ENCODE measurements around the gene RNASE2.
"Not testable (repeated sequence)": the region's sequence is repeated elsewhere in the genome, so short reads cannot be mapped to it uniquely, and the experiment has no call there.

RNASE2 gene

DNA sequence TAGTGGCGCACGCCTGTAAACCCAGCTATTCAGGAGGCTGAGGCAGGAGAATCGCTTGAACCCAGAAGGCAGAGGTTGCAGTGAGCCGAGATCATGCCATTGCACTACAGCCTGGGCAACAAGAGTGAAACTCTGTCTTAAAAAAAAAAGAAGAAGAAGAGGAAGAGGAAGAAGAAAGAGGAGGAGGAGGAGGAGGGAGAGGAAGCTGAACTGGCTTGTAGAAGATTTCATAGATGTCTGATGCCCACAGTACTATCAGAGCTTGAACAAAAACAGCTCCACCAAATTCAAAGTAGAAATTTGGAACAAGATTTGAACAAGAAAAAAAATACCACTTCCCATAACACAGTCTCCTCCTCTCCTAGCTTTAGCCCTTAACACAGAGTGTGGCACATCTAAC, 30.4 kb downstream of the RNASE2 start:
- DNase-seq: not testable (repeated sequence)

- DNase-seq: no peak
Observed at GRCh38 chr14:20986811-20987210, 31.5 kb downstream of the RNASE2 start.

GRCh38 chr14:20988717-20989470, 33.6 kb downstream of the RNASE2 start:
- DNase-seq: no peak

- DNase-seq: no peak
Observed at GRCh38 chr14:20989471-20989786, 34.1 kb downstream of the RNASE2 start.

- DNase-seq: peak; percentile 89
Observed at GRCh38 chr14:20989787-20990600, 34.7 kb downstream of the RNASE2 start, which contains the start of gene METTL17. TSS of gene METTL17 (plus strand) at chr14:20989980. CDS start at chr14:20990003, 23 bp downstream.

DNA sequence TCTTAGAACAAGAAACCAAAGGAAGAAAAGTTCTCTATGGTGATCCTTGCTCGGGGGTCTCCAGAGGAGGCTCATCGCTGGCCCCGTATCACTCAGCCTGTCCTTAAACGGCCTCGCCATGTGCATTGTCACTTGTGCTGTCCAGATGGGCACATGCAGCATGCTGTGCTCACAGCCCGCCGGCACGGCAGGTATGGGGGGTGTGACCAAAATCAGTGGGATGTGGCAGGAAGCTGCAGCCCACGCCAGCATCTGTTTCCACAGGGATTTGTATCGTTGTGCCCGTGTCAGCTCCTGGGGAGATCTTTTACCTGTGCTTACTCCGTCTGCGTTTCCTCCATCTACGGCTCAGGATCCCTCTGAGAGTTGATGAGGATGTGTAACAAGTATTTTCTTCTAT, 41.2 kb downstream of the RNASE2 start:
- DNase-seq: no peak

GRCh38 chr14:20997115-20997514, 41.8 kb downstream of the RNASE2 start:
- no peak for DNase-seq

- no peak for DNase-seq
Observed at GRCh38 chr14:20997564-20997963, 42.3 kb downstream of the RNASE2 start.

- DNase-seq: no peak
Observed at GRCh38 chr14:20998139-20998538, 42.9 kb downstream of the RNASE2 start.

GRCh38 chr14:20998674-20999366, 43.5 kb downstream of the RNASE2 start, which contains the start of gene SLC39A2:
TSS of gene SLC39A2 (plus strand) at chr14:20999293. CDS start at chr14:20999447, 154 bp downstream.
- DNase-seq: no peak

- no peak for DNase-seq
Observed at GRCh38 chr14:20999591-20999990, 44.3 kb downstream of the RNASE2 start.

DNA sequence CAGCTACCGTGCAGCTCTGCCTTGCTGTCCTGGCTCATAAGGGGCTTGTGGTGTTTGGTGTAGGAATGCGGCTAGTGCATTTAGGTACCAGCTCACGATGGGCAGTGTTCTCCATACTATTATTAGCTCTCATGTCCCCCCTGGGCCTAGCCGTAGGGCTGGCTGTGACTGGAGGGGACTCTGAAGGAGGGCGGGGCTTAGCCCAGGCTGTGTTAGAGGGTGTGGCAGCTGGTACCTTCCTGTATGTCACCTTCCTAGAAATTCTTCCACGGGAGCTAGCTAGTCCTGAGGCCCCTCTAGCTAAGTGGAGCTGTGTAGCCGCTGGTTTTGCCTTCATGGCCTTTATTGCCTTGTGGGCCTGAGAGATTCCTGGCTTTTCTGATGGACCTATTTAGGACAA, 45.9 kb downstream of the RNASE2 start:
- DNase-seq: no peak

- DNase-seq: no peak
Observed at GRCh38 chr14:21003788-21004346, 48.6 kb downstream of the RNASE2 start.
